HepG2 (cell line): ENCODE measurements around the gene ANKRD60. TPM values are rescaled to one million over a fixed set of nuclear protein-coding genes. Genes with fewer than 3 reads are reported as not detected.
A peak's percentile ranks its signal among the peaks of the same experiment; 100 is the strongest.

Experiments used
- ARID5B ChIP-seq: IDR thresholded peaks from 2 replicates; pipeline ENCODE4 v1.4.0; 2020; ENCODE audit warnings: mild to moderate bottlenecking, missing genetic modification reagents
- EEA1 ChIP-seq: sonication (generic); formaldehyde crosslinking; IDR thresholded peaks from 2 replicates; pipeline ENCODE4 v1.5.1; 2020; ENCODE audit warnings: mild to moderate bottlenecking, missing genetic modification reagents, borderline replicate concordance
- ERF ChIP-seq: IDR thresholded peaks from 2 replicates; pipeline ENCODE4 v1.6.1; 2018; ENCODE audit warnings: missing biosample characterization, missing genetic modification reagents
- HNRNPUL1 ChIP-seq: fragments of 200-400 bp; formaldehyde crosslinking; IDR thresholded peaks from 2 replicates; pipeline ENCODE4 v1.6.1; 2017; ENCODE audit warnings: low read depth, mild to moderate bottlenecking, low read length, moderate library complexity
- KDM5B ChIP-seq: sonication (generic); formaldehyde crosslinking; IDR thresholded peaks from 2 replicates; pipeline ENCODE4 v1.4.0; 2020; ENCODE audit warnings: missing genetic modification reagents, mild to moderate bottlenecking, borderline replicate concordance
- MXD1 ChIP-seq: sonication (generic); formaldehyde crosslinking; IDR thresholded peaks from 2 replicates; pipeline ENCODE4 v1.4.0; 2020; ENCODE audit warnings: mild to moderate bottlenecking, missing genetic modification reagents
- SMYD3 ChIP-seq: sonication (generic); formaldehyde crosslinking; IDR thresholded peaks from 2 replicates; pipeline ENCODE4 v1.8.1; 2023; ENCODE audit warnings: mild to moderate bottlenecking, missing genetic modification reagents
- STAT5B ChIP-seq: sonication (generic); formaldehyde crosslinking; IDR thresholded peaks from 2 replicates; pipeline ENCODE4 v1.4.0; 2020; ENCODE audit warnings: missing genetic modification reagents
- TAF1 ChIP-seq: sonication (generic); formaldehyde crosslinking; IDR thresholded peaks from 2 replicates; pipeline ENCODE4 v1.4.0; 2020; ENCODE audit warnings: missing genetic modification reagents
- ZBTB25 ChIP-seq: IDR thresholded peaks from 2 replicates; pipeline ENCODE4 v1.6.1; 2018; ENCODE audit warnings: missing genetic modification reagents
- ZC3H4 ChIP-seq: sonication (generic); formaldehyde crosslinking; IDR thresholded peaks from 2 replicates; pipeline ENCODE4 v1.4.0; 2020; ENCODE audit warnings: missing genetic modification reagents, borderline replicate concordance
- ZKSCAN1 ChIP-seq: fragments of 150-350 bp; IDR thresholded peaks from 2 replicates; pipeline ENCODE4 v1.6.1; 2014; ENCODE audit warnings: low read length
- ZNF260 ChIP-seq: sonication (generic); formaldehyde crosslinking; IDR thresholded peaks from 2 replicates; pipeline ENCODE4 v1.4.0; 2020; ENCODE audit warnings: missing genetic modification reagents, low read depth, mild to moderate bottlenecking, borderline replicate concordance
- ZNF605 ChIP-seq: sonication (generic); formaldehyde crosslinking; IDR thresholded peaks from 2 replicates; pipeline ENCODE4 v1.8.0; 2022; ENCODE audit warnings: mild to moderate bottlenecking, missing genetic modification reagents
- ZNF670 ChIP-seq: sonication (generic); formaldehyde crosslinking; IDR thresholded peaks from 2 replicates; pipeline ENCODE4 v1.8.0; 2022; ENCODE audit warnings: mild to moderate bottlenecking, missing genetic modification reagents, borderline replicate concordance
- ZNF7 ChIP-seq: IDR thresholded peaks from 2 replicates; pipeline ENCODE4 v1.6.1; 2016; ENCODE audit warnings: missing biosample characterization, missing genetic modification reagents
- ZNF713 ChIP-seq: sonication (generic); formaldehyde crosslinking; IDR thresholded peaks from 2 replicates; pipeline ENCODE4 v1.4.0; 2020; ENCODE audit warnings: mild to moderate bottlenecking, missing genetic modification reagents
- ZSCAN5A ChIP-seq: sonication (generic); formaldehyde crosslinking; IDR thresholded peaks from 2 replicates; pipeline ENCODE4 v1.8.0; 2022; ENCODE audit warnings: mild to moderate bottlenecking, missing genetic modification reagents, borderline replicate concordance
- polyA plus RNA-seq, 8 experiments: library from polyadenylated mRNA; depleted of rRNA in 3 of 8; stranded (reverse) in 7 of 8; unstranded in 1 of 8; fragments of >200 nt; fragmentation: Illumina TruSeq in 4 of 8; extraction: Trizol in 4 of 8; gene quantifications; 2 replicates each; pipeline versions ENCODE4 v1.2.1 to v1.2.3, GENCODE V29; 2011 to 2016; ENCODE audit warnings: low read depth in 4 of 8, missing spikeins in 1 of 8, mixed read lengths in 1 of 8; ENCODE audit not compliant: insufficient read depth in 1 of 8
- total RNA-seq, 5 experiments: library from RNA; depleted of rRNA; stranded (reverse); fragments of >200 nt; fragmentation: Illumina TruSeq; extraction: Trizol; gene quantifications; 2 replicates each; pipeline ENCODE4 v1.2.3, GENCODE V29; 2016; ENCODE audit warnings: low read depth in 1 of 5

ANKRD60 gene
- total and polyA plus RNA-seq, 2 of the 13 experiments (the other 11 are each of a cell fraction or from before 2014, with no cell fraction given), result not detected

- TF ChIP-seq EEA1 (CRISPR knock-in tag), result no peak
- peak; percentile 66 for TF ChIP-seq ARID5B (CRISPR knock-in tag)
- no peak for TF ChIP-seq ZNF260 (CRISPR knock-in tag)
- peak; percentile 51; the same call in 1 of the 2 replicates for TF ChIP-seq KDM5B (CRISPR knock-in tag)
- TF ChIP-seq ERF (CRISPR knock-in tag), result peak; percentile 90
- TF ChIP-seq ZBTB25 (CRISPR knock-in tag), result 0 out of 2 replicates have a peak, but pooled peaks have one; percentile 65
- peak; percentile 43; the same call in 1 of the 2 replicates for TF ChIP-seq MXD1 (CRISPR knock-in tag)
- no peak for TF ChIP-seq TAF1
- no peak for TF ChIP-seq ZNF605 (CRISPR knock-in tag)
- TF ChIP-seq STAT5B (CRISPR knock-in tag), result peak; percentile 83; the same call in 1 of the 2 replicates
- no peak for TF ChIP-seq SMYD3 (CRISPR knock-in tag)
- TF ChIP-seq ZKSCAN1, result peak; percentile 49; the same call in 1 of the 2 replicates
- no peak for TF ChIP-seq ZSCAN5A (CRISPR knock-in tag)
- TF ChIP-seq ZNF670 (CRISPR knock-in tag), result no peak
- 0 out of 2 replicates have a peak, but pooled peaks have one; percentile 36 for TF ChIP-seq HNRNPUL1
- TF ChIP-seq ZNF7, result no peak
- TF ChIP-seq ZC3H4 (CRISPR knock-in tag), result no peak
- TF ChIP-seq ZNF713 (CRISPR knock-in tag), result no peak
These were observed 18.6 kb downstream of the ANKRD60 start (continued) for GRCh38 chr20:58209652-58210397.
